OCI-LY1 (cell line): ENCODE data around the gene DNAJA3.
A peak's percentile ranks its signal among the peaks of the same experiment; 100 is the strongest.

Experiments
- H2AFZ ChIP-seq: fragments of 200-600 bp; sonication (generic), shearing (Covaris generic); 2 replicates; pipeline ENCODE4 v1.6.0; 2014; ENCODE audit warnings: antibody characterized with exemption, mild to moderate bottlenecking, low read length
- H3F3A ChIP-seq: fragments of 200-600 bp; sonication (generic), shearing (Covaris generic); 2 replicates; pipeline ENCODE4 v1.6.0; 2014; ENCODE audit warnings: mild to moderate bottlenecking, antibody characterized with exemption, low read length, moderate library complexity; ENCODE audit not compliant: insufficient read depth
- H3K27ac ChIP-seq: fragments of 200-600 bp; sonication (generic); 2 replicates; pipeline ENCODE4 v1.5.1; 2014; ENCODE audit warnings: low read length, mixed run types, mild to moderate bottlenecking, low read depth; ENCODE audit not compliant: poor library complexity, severe bottlenecking
- H3K27me3 ChIP-seq: fragments of 200-600 bp; sonication (generic); 2 replicates; pipeline ENCODE4 v1.6.0; 2014; ENCODE audit warnings: antibody characterized with exemption, mild to moderate bottlenecking, low read length, moderate library complexity; ENCODE audit not compliant: insufficient read depth
- H3K36me3 ChIP-seq: fragments of 200-600 bp; sonication (generic); 2 replicates; pipeline ENCODE4 v1.6.1; 2014; ENCODE audit warnings: mild to moderate bottlenecking, antibody characterized with exemption, low read length, moderate library complexity, mixed read lengths; ENCODE audit not compliant: insufficient read depth
- H3K4me1 ChIP-seq: fragments of 200-600 bp; sonication (generic); 2 replicates; pipeline ENCODE4 v1.5.1; 2014; ENCODE audit warnings: mild to moderate bottlenecking, low read length, moderate library complexity; ENCODE audit not compliant: insufficient read depth, severe bottlenecking
- H3K4me2 ChIP-seq: fragments of 200-600 bp; sonication (generic), shearing (Covaris generic); 2 replicates; pipeline ENCODE4 v1.6.1; 2014; ENCODE audit warnings: low read length
- H3K4me3 ChIP-seq: fragments of 200-600 bp; sonication (generic); 2 replicates; pipeline ENCODE4 v1.5.1; 2014; ENCODE audit warnings: low read length, low read depth, mild to moderate bottlenecking, mixed read lengths; ENCODE audit not compliant: poor library complexity, severe bottlenecking
- H3K79me2 ChIP-seq: fragments of 200-600 bp; shearing (Covaris generic); 2 replicates; pipeline ENCODE4 v1.6.1; 2016; ENCODE audit warnings: mixed run types, low read length, mixed read lengths; ENCODE audit not compliant: insufficient read depth
- H3K9ac ChIP-seq: fragments of 200-600 bp; sonication (generic), shearing (Covaris generic); 2 replicates; pipeline ENCODE4 v1.6.1; 2014; ENCODE audit warnings: mild to moderate bottlenecking, low read length, mixed read lengths
- H3K9me2 ChIP-seq: fragments of 200-600 bp; sonication (generic), shearing (Covaris generic); 2 replicates; pipeline ENCODE4 v1.6.1; 2014; ENCODE audit warnings: low read depth, mild to moderate bottlenecking, low read length, mixed read lengths
- H3K9me3 ChIP-seq: fragments of 200-600 bp; shearing (Covaris generic); 2 replicates; pipeline ENCODE4 v1.6.1; 2014; ENCODE audit warnings: low read length, mixed read lengths
- H4K20me1 ChIP-seq: fragments of 200-600 bp; sonication (generic), shearing (Covaris generic); 2 replicates; pipeline ENCODE4 v1.6.0; 2016; ENCODE audit warnings: mild to moderate bottlenecking, low read length; ENCODE audit not compliant: insufficient read depth
- EZH2 ChIP-seq: fragments of 200-600 bp; sonication (generic), shearing (Covaris generic); IDR thresholded peaks from 2 replicates; pipeline ENCODE4 v1.8.0; 2017; ENCODE audit warnings: borderline replicate concordance, mixed run types, mild to moderate bottlenecking, antibody characterized with exemption, low read length, moderate library complexity, mixed read lengths
- TF ChIP-seq, protein P1 (sequence below): fragments of 200-600 bp; sonication (generic), shearing (Covaris generic); IDR thresholded peaks from 2 replicates; pipeline ENCODE4 v1.5.1; 2017; ENCODE audit warnings: mild to moderate bottlenecking, antibody characterized with exemption, low read length, moderate library complexity, mixed read lengths

DNAJA3 gene

DNA sequence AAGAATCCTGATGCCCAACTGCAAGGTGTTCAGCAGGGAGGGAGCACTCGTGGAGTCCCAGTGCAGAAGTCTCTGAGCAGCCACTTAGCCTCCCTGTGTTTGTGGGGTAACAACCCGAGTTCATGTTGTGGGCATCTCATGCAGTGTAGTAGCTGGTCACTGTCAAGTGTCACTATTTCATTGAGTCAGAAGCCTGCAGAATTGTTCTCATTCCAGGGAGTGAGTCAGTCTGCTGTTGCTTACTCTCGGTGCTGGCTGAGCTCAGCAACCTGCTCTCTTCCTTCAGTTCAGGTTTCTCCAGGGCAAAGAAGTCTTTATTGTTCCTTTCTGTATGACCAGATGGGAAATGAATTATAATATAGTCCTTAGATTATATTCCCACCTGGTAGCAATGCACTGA lies 74.6 kb downstream of the DNAJA3 start:
- Histone ChIP-seq H2AFZ (no peak overlapping the region), H3K9ac (no peak overlapping the region), H3K4me3 (no peak overlapping the region), H3K4me2 (no peak overlapping the region), H3K9me2 (no peaks in the 10 kb centered on the region), H3K27me3 (no peaks in the 10 kb centered on the region), H3K27ac (no peak overlapping the region), H3K79me2 (no peaks in the 10 kb centered on the region), H3F3A (peaks cover 4% of the 10 kb centered on the region; the same call in 1 of the 2 replicates), H3K36me3 (peaks cover 3% of the 10 kb centered on the region; the same call in 1 of the 2 replicates), H4K20me1 (no peaks in the 10 kb centered on the region), H3K4me1 (peaks cover 11% of the 10 kb centered on the region), H3K9me3 (no peaks in the 10 kb centered on the region)
- TF ChIP-seq, protein P1, sequence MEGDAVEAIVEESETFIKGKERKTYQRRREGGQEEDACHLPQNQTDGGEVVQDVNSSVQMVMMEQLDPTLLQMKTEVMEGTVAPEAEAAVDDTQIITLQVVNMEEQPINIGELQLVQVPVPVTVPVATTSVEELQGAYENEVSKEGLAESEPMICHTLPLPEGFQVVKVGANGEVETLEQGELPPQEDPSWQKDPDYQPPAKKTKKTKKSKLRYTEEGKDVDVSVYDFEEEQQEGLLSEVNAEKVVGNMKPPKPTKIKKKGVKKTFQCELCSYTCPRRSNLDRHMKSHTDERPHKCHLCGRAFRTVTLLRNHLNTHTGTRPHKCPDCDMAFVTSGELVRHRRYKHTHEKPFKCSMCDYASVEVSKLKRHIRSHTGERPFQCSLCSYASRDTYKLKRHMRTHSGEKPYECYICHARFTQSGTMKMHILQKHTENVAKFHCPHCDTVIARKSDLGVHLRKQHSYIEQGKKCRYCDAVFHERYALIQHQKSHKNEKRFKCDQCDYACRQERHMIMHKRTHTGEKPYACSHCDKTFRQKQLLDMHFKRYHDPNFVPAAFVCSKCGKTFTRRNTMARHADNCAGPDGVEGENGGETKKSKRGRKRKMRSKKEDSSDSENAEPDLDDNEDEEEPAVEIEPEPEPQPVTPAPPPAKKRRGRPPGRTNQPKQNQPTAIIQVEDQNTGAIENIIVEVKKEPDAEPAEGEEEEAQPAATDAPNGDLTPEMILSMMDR = no peak
- no peak for TF ChIP-seq EZH2

DNA sequence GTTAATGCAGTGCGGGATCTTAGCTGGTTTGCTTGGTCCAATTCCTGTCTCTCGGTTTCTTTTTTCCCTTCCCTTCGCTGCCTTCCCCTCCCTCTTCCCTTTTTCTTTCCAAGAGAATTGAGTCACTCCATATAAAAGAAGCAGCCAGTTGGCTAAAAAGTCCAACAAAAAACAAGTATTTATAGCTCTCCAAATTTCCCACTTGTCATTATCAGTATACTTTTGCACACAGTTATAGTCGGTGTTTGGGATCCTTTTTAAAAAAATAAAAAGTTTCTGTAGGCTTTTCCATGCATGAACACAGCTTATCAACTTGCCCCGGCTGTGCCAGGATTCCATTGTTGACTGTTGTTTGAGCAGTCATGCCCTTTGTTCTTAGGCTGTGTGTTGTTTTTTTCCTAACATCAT lies 75.4 kb downstream of the DNAJA3 start:
- H3K36me3 ChIP-seq = peaks cover 3% of the 10 kb centered on the region; the same call in 1 of the 2 replicates
- TF ChIP-seq, protein P1 = no peak
- no peak for TF ChIP-seq EZH2
- H3F3A ChIP-seq = peaks cover 4% of the 10 kb centered on the region; the same call in 1 of the 2 replicates
- no peaks in the 10 kb centered on the region for H3K9me3 ChIP-seq
- peaks cover 19% of the 10 kb centered on the region for H3K4me1 ChIP-seq
- no peak overlapping the region for H2AFZ ChIP-seq
- no peak overlapping the region for H3K27ac ChIP-seq
- H3K9ac ChIP-seq = no peak overlapping the region
- no peaks in the 10 kb centered on the region for H3K9me2 ChIP-seq
- H3K4me2 ChIP-seq = no peak overlapping the region
- no peaks in the 10 kb centered on the region for H3K79me2 ChIP-seq
- no peaks in the 10 kb centered on the region for H3K27me3 ChIP-seq
- no peaks in the 10 kb centered on the region for H4K20me1 ChIP-seq
- H3K4me3 ChIP-seq = no peak overlapping the region

DNA sequence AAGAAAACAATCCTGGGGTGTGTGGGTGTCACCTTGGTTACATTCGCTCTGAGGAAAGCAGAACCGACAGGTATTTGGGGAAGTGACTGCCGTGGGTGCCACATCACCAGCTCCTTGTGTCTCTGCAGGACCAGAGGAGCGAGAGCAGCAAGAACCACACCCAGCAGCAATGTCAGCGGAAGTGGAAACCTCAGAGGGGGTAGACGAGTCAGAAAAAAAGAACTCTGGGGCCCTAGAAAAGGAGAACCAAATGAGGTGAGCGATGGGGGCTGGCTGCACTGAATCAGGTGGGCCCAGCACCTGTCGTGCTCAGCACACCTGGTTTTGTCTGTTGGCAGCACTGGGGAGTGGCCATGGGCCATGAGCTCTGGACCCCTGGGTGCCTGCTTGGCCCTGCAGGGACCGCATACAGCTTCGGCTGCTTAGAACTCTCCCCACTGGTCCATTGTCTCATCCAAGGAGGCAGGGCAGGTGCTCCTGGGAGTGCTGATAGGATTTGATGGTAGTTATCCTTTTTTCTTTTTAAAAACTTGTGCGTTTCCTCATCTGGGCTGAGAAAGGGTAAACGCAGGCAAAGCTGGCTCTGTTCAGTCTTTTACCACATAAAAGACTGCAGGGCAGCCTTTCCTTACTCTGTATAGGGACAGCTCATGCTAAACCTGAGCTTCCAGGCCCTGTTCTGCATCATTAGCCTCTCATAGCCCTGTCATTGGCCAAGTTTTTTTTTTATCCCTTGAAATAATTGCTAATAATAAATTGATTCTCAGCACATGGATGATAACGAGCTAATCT lies 79.9 kb downstream of the DNAJA3 start:
- H4K20me1 ChIP-seq = no peaks in the 10 kb centered on the region
- H3K9ac ChIP-seq = no peak overlapping the region; the same call in 1 of the 2 replicates
- H3K4me3 ChIP-seq = no peak overlapping the region
- H3K4me1 ChIP-seq = peaks cover 22% of the 10 kb centered on the region
- no peaks in the 10 kb centered on the region for H3K9me2 ChIP-seq
- peak overlapping the region; percentile 41 for H3K4me2 ChIP-seq
- no peaks in the 10 kb centered on the region for H3K9me3 ChIP-seq
- H3K27ac ChIP-seq = peak overlapping the region; percentile 81
- peaks cover 4% of the 10 kb centered on the region; the same call in 1 of the 2 replicates for H3F3A ChIP-seq
- no peak overlapping the region for H2AFZ ChIP-seq
- TF ChIP-seq EZH2 = no peak
- TF ChIP-seq, protein P1 = no peak
- H3K36me3 ChIP-seq = peaks cover 38% of the 10 kb centered on the region
- H3K79me2 ChIP-seq = no peaks in the 10 kb centered on the region
- H3K27me3 ChIP-seq = no peaks in the 10 kb centered on the region
